H1 (cell line): ENCODE measurements around the gene GBX1. TPM values are rescaled to one million over a fixed set of nuclear protein-coding genes. Genes with fewer than 3 reads are reported as not detected.

Experiments used
- CBX5 ChIP-seq: fragments of 300-800, 300-1000 bp; sonication (generic); IDR thresholded peaks from 2 replicates; pipeline ENCODE4 v1.7.1; 2016; ENCODE audit warnings: antibody characterized with exemption, low read length, low read depth
- CHD1 ChIP-seq: IDR thresholded peaks from 2 replicates; pipeline ENCODE4 v1.6.1; 2012; ENCODE audit warnings: low read depth, low read length, improper control_type of control experiment
- CHD2 ChIP-seq: IDR thresholded peaks from 2 replicates; pipeline ENCODE4 v1.6.1; 2012; ENCODE audit warnings: low read length, improper control_type of control experiment
- EGR1 ChIP-seq: IDR thresholded peaks from 2 replicates; pipeline ENCODE4 v1.6.1; 2011; ENCODE audit warnings: low read depth, low read length, borderline replicate concordance
- RNF2 ChIP-seq: fragments of 200-900, 300-1000 bp; sonication (generic); IDR thresholded peaks from 2 replicates; pipeline ENCODE4 v1.7.1; 2016; ENCODE audit warnings: borderline replicate concordance, low read depth, mild to moderate bottlenecking, antibody characterized with exemption, low read length; ENCODE audit not compliant: poor library complexity, severe bottlenecking; ENCODE audit errors: missing control alignments
- SIN3A ChIP-seq, 2 experiments: IDR thresholded peaks in 1 of 2; conservative IDR thresholded peaks in 1 of 2; 2 replicates each; pipeline ENCODE4 v1.6.1; 2011 to 2012; ENCODE audit warnings: low read length in 2 of 2, improper control_type of control experiment in 1 of 2, low read depth in 1 of 2, mild to moderate bottlenecking in 1 of 2
- SP4 ChIP-seq: IDR thresholded peaks from 2 replicates; pipeline ENCODE4 v1.6.1; 2012; ENCODE audit warnings: low read length, inconsistent platforms
- TAF7 ChIP-seq: optimal IDR thresholded peaks from 2 replicates; pipeline ENCODE3; 2011; ENCODE audit warnings: low read depth, mild to moderate bottlenecking, inconsistent platforms, low read length, moderate library complexity, borderline replicate concordance
- TCF12 ChIP-seq: IDR thresholded peaks from 2 replicates; pipeline ENCODE4 v1.6.1; 2011; ENCODE audit warnings: low read depth, mild to moderate bottlenecking, low read length
- ZNF274 ChIP-seq: IDR thresholded peaks from 2 replicates; pipeline ENCODE4 v1.7.0; 2012; ENCODE audit warnings: low read length, borderline replicate concordance; ENCODE audit errors: extremely low read depth
- polyA plus RNA-seq, 7 experiments: library from polyadenylated mRNA; depleted of rRNA in 3 of 7; stranded (reverse) in 5 of 7; unstranded in 2 of 7; fragments of >200 nt in 5 of 7; fragments of 200-250 nt in 2 of 7; gene quantifications; 1 replicate in 5 of 7; 2 replicates in 1 of 7; 4 replicates in 1 of 7; pipeline versions ENCODE4 v1.2.1 to v1.2.3, GENCODE V29; 2011 to 2013; ENCODE audit warnings: missing spikeins in 2 of 7, mixed read lengths in 2 of 7
- total RNA-seq: library from RNA; stranded (reverse); fragmentation: NEBNext Ultra II Directional; extraction: Animal tissue kit (Norgen Biotek cat#: 25700); gene quantifications from 2 replicates; pipeline ENCODE4 v1.2.1, GENCODE V29; 2021
- TF ChIP-seq, protein P1 (sequence below): fragments of 300-600 bp; sonication (generic); IDR thresholded peaks from 2 replicates; pipeline ENCODE4 v1.7.1; 2012; ENCODE audit warnings: low read length, moderate library complexity, mild to moderate bottlenecking, inconsistent platforms; ENCODE audit not compliant: insufficient replicate concordance

Gene GBX1
- total and polyA plus RNA-seq, 2 of the 8 experiments (the other 6 are each of a cell fraction or from before 2014, with no cell fraction given) = not detected

DNA sequence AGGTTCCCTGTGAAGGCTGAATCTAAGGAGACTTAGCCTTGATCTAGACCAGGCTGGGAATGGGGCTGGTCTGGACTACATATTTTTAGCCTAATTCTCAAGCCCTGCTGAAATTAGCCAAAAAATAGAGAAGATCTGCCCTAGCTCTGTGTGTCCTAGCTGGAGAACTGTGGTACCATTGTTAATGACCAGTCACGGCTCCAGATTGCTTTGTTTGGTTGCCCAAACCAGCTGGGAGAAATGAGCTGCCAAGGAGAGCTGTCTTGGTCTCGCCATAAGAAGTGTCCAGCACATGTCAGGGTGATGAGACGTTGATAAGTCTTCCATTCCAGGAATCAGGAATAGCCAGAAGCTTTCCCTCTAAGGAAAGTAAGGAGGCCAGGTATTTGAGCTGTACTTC is 20.7 kb downstream of the GBX1 start (continued):
- TF ChIP-seq, protein P1, sequence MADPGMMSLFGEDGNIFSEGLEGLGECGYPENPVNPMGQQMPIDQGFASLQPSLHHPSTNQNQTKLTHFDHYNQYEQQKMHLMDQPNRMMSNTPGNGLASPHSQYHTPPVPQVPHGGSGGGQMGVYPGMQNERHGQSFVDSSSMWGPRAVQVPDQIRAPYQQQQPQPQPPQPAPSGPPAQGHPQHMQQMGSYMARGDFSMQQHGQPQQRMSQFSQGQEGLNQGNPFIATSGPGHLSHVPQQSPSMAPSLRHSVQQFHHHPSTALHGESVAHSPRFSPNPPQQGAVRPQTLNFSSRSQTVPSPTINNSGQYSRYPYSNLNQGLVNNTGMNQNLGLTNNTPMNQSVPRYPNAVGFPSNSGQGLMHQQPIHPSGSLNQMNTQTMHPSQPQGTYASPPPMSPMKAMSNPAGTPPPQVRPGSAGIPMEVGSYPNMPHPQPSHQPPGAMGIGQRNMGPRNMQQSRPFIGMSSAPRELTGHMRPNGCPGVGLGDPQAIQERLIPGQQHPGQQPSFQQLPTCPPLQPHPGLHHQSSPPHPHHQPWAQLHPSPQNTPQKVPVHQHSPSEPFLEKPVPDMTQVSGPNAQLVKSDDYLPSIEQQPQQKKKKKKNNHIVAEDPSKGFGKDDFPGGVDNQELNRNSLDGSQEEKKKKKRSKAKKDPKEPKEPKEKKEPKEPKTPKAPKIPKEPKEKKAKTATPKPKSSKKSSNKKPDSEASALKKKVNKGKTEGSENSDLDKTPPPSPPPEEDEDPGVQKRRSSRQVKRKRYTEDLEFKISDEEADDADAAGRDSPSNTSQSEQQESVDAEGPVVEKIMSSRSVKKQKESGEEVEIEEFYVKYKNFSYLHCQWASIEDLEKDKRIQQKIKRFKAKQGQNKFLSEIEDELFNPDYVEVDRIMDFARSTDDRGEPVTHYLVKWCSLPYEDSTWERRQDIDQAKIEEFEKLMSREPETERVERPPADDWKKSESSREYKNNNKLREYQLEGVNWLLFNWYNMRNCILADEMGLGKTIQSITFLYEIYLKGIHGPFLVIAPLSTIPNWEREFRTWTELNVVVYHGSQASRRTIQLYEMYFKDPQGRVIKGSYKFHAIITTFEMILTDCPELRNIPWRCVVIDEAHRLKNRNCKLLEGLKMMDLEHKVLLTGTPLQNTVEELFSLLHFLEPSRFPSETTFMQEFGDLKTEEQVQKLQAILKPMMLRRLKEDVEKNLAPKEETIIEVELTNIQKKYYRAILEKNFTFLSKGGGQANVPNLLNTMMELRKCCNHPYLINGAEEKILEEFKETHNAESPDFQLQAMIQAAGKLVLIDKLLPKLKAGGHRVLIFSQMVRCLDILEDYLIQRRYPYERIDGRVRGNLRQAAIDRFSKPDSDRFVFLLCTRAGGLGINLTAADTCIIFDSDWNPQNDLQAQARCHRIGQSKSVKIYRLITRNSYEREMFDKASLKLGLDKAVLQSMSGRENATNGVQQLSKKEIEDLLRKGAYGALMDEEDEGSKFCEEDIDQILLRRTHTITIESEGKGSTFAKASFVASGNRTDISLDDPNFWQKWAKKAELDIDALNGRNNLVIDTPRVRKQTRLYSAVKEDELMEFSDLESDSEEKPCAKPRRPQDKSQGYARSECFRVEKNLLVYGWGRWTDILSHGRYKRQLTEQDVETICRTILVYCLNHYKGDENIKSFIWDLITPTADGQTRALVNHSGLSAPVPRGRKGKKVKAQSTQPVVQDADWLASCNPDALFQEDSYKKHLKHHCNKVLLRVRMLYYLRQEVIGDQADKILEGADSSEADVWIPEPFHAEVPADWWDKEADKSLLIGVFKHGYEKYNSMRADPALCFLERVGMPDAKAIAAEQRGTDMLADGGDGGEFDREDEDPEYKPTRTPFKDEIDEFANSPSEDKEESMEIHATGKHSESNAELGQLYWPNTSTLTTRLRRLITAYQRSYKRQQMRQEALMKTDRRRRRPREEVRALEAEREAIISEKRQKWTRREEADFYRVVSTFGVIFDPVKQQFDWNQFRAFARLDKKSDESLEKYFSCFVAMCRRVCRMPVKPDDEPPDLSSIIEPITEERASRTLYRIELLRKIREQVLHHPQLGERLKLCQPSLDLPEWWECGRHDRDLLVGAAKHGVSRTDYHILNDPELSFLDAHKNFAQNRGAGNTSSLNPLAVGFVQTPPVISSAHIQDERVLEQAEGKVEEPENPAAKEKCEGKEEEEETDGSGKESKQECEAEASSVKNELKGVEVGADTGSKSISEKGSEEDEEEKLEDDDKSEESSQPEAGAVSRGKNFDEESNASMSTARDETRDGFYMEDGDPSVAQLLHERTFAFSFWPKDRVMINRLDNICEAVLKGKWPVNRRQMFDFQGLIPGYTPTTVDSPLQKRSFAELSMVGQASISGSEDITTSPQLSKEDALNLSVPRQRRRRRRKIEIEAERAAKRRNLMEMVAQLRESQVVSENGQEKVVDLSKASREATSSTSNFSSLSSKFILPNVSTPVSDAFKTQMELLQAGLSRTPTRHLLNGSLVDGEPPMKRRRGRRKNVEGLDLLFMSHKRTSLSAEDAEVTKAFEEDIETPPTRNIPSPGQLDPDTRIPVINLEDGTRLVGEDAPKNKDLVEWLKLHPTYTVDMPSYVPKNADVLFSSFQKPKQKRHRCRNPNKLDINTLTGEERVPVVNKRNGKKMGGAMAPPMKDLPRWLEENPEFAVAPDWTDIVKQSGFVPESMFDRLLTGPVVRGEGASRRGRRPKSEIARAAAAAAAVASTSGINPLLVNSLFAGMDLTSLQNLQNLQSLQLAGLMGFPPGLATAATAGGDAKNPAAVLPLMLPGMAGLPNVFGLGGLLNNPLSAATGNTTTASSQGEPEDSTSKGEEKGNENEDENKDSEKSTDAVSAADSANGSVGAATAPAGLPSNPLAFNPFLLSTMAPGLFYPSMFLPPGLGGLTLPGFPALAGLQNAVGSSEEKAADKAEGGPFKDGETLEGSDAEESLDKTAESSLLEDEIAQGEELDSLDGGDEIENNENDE = no peak
- TF ChIP-seq TCF12 (no peak), SP4 (no peak), TAF7 (no peak), EGR1 (no peak), SIN3A (conservative IDR thresholded peaks at IDR 0.05 in 1 of 2, IDR thresholded peaks at IDR 0.05 in 1 of 2; ENCODE audit: low read depth in 1 of 2, low read length in 2 of 2) (no peak), CHD1 (no peak), ZNF274 (no peak), CHD2 (no peak), RNF2 (no peak), CBX5 (no peak)
